ENCODE data around the gene CREB3. TPM values are rescaled to one million over a fixed set of nuclear protein-coding genes. Genes with fewer than 3 reads are reported as not detected.

The CREB3 gene
- polyA plus RNA-seq, 2 of the 4 experiments (the other 2 are of a cell fraction) = 33.3 to 51.3 TPM

DNA sequence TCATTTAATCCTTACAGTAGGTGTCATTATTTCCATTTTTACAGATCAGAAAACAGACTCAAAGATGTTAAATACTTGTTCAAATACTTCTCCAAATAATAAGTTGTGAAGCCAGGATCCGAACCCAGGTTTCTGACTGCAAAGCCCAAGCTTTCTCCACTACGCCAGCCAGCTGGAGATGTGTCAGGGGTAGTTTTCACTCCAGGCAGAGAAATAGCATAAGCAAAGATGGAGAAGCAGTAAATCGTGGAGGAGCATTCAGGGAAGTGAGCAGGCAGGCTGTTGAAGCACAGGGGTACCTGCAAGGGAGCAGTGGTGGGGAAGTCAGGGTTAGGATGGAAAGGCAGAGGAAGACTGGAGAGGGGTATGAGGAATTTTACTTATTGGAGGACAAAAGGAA lies 3.4 kb upstream of the CREB3 start:
- H3K4me1 ChIP-seq = peaks cover 51% of the 10 kb centered on the region
- DNase-seq (ENCODE audit: low read depth in 1 of 2, low spot score in 1 of 2) (no peak), FAIRE-seq (no peak), ATAC-seq (no peak)
- WGBS (ENCODE audit: missing lambda C conversion rate) = 61% methylated on average over 3 of the region's 3 CpGs
- peak overlapping the region; percentile 74 to 95 for H3K27ac ChIP-seq
- H3K4me2 ChIP-seq = peak overlapping the region; percentile 74
- peak overlapping the region; percentile 33 for H3K4me3 ChIP-seq
- TF ChIP-seq FOXS1 (CRISPR knock-in tag; IDR thresholded peaks at IDR 0.05) (no peak), KDM1A (IDR thresholded peaks at IDR 0.05; ENCODE audit: low read depth) (no peak), HDAC2 (IDR thresholded peaks at IDR 0.05) (no peak), TFCP2L1 (CRISPR knock-in tag; IDR thresholded peaks at IDR 0.05) (no peak), RFX5 (IDR thresholded peaks at IDR 0.05) (no peak), NR3C1 (IDR thresholded peaks at IDR 0.05) (no peak), EHF (CRISPR knock-in tag; IDR thresholded peaks at IDR 0.05) (no peak), CHD4 (IDR thresholded peaks at IDR 0.05; ENCODE audit: borderline replicate concordance) (no peak), ESRRA (IDR thresholded peaks at IDR 0.05; ENCODE audit: borderline replicate concordance, low read length) (no peak), ZSCAN20 (CRISPR knock-in tag; IDR thresholded peaks at IDR 0.05) (no peak), RARB (CRISPR knock-in tag; IDR thresholded peaks at IDR 0.05) (no peak), TP53 (CRISPR knock-in tag; IDR thresholded peaks at IDR 0.05) (no peak), NPAS2 (CRISPR knock-in tag; IDR thresholded peaks at IDR 0.05; ENCODE audit: borderline replicate concordance) (no peak), JUNB (IDR thresholded peaks at IDR 0.05) (no peak), CHD2 (IDR thresholded peaks at IDR 0.05; ENCODE audit: low read length, partially characterized antibody) (no peak), GATA3 (IDR thresholded peaks at IDR 0.05; ENCODE audit: borderline replicate concordance) (no peak)
- TF ChIP-seq, protein P1, sequence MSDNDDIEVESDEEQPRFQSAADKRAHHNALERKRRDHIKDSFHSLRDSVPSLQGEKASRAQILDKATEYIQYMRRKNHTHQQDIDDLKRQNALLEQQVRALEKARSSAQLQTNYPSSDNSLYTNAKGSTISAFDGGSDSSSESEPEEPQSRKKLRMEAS (IDR thresholded peaks at IDR 0.05) = no peak
- TF ChIP-seq, protein P2, sequence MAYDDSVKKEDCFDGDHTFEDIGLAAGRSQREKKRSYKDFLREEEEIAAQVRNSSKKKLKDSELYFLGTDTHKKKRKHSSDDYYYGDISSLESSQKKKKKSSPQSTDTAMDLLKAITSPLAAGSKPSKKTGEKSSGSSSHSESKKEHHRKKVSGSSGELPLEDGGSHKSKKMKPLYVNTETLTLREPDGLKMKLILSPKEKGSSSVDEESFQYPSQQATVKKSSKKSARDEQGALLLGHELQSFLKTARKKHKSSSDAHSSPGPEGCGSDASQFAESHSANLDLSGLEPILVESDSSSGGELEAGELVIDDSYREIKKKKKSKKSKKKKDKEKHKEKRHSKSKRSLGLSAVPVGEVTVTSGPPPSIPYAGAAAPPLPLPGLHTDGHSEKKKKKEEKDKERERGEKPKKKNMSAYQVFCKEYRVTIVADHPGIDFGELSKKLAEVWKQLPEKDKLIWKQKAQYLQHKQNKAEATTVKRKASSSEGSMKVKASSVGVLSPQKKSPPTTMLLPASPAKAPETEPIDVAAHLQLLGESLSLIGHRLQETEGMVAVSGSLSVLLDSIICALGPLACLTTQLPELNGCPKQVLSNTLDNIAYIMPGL (CRISPR knock-in tag; IDR thresholded peaks at IDR 0.05; ENCODE audit: borderline replicate concordance) = no peak
- TF ChIP-seq, protein P3, sequence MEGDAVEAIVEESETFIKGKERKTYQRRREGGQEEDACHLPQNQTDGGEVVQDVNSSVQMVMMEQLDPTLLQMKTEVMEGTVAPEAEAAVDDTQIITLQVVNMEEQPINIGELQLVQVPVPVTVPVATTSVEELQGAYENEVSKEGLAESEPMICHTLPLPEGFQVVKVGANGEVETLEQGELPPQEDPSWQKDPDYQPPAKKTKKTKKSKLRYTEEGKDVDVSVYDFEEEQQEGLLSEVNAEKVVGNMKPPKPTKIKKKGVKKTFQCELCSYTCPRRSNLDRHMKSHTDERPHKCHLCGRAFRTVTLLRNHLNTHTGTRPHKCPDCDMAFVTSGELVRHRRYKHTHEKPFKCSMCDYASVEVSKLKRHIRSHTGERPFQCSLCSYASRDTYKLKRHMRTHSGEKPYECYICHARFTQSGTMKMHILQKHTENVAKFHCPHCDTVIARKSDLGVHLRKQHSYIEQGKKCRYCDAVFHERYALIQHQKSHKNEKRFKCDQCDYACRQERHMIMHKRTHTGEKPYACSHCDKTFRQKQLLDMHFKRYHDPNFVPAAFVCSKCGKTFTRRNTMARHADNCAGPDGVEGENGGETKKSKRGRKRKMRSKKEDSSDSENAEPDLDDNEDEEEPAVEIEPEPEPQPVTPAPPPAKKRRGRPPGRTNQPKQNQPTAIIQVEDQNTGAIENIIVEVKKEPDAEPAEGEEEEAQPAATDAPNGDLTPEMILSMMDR (IDR thresholded peaks at IDR 0.05) = no peak
- TF ChIP-seq, protein P4, sequence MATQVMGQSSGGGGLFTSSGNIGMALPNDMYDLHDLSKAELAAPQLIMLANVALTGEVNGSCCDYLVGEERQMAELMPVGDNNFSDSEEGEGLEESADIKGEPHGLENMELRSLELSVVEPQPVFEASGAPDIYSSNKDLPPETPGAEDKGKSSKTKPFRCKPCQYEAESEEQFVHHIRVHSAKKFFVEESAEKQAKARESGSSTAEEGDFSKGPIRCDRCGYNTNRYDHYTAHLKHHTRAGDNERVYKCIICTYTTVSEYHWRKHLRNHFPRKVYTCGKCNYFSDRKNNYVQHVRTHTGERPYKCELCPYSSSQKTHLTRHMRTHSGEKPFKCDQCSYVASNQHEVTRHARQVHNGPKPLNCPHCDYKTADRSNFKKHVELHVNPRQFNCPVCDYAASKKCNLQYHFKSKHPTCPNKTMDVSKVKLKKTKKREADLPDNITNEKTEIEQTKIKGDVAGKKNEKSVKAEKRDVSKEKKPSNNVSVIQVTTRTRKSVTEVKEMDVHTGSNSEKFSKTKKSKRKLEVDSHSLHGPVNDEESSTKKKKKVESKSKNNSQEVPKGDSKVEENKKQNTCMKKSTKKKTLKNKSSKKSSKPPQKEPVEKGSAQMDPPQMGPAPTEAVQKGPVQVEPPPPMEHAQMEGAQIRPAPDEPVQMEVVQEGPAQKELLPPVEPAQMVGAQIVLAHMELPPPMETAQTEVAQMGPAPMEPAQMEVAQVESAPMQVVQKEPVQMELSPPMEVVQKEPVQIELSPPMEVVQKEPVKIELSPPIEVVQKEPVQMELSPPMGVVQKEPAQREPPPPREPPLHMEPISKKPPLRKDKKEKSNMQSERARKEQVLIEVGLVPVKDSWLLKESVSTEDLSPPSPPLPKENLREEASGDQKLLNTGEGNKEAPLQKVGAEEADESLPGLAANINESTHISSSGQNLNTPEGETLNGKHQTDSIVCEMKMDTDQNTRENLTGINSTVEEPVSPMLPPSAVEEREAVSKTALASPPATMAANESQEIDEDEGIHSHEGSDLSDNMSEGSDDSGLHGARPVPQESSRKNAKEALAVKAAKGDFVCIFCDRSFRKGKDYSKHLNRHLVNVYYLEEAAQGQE (IDR thresholded peaks at IDR 0.05) = no peak
- ChIA-PET POLR2A (no interaction called here), CTCF (interaction anchor here (0.9 to 31.4 kb wide), 12 partner anchors 7 to 125 kb away, joined by 3 to 758 read pairs (median 16); partner anchors contain the start of genes ARHGEF39, CA9, CCDC107 and GBA2)
- no peaks in the 10 kb centered on the region for H3K9me3 ChIP-seq

All from A549 (cell line).